Measurements from ENCODE around the gene TMEM208. TPM values are rescaled to one million over a fixed set of nuclear protein-coding genes. Genes with fewer than 3 reads are reported as not detected.

The TMEM208 gene
- total and polyA plus RNA-seq, 2 of the 13 experiments (the other 11 are each of a cell fraction or from before 2014, with no cell fraction given): 58.8 to 72.9 TPM

DNA sequence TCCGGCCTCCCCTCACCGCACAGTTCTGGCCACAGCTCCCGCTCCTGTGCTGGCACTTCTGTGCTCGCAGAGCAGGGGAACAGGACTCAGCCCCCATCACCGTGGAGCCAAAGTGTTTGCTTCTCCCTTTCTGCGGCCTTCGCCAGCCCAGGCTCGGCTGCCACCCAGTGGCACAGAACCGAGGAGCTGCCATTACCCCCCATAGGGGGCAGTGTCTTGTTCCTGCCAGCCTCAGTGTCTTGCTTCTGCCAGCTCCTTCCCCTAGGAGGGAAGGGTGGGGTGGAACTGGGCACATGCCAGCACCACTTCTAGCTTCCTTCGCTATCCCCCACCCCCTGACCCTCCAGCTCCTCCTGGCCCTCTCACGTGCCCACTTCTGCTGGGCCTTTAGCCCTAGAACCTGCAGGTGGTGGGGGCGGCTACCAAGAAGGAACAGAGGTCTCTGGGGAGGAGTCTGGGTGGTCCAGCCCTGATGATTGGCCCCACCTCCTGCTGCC lies 28.6 kb upstream of the TMEM208 start (continued):
- TF ChIP-seq, protein P1, sequence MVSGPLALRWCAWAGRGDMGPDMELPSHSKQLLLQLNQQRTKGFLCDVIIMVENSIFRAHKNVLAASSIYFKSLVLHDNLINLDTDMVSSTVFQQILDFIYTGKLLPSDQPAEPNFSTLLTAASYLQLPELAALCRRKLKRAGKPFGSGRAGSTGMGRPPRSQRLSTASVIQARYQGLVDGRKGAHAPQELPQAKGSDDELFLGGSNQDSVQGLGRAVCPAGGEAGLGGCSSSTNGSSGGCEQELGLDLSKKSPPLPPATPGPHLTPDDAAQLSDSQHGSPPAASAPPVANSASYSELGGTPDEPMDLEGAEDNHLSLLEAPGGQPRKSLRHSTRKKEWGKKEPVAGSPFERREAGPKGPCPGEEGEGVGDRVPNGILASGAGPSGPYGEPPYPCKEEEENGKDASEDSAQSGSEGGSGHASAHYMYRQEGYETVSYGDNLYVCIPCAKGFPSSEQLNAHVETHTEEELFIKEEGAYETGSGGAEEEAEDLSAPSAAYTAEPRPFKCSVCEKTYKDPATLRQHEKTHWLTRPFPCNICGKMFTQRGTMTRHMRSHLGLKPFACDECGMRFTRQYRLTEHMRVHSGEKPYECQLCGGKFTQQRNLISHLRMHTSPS (CRISPR knock-in tag; IDR thresholded peaks at IDR 0.05; ENCODE audit: low read depth): 0 out of 2 replicates have a peak, but pooled peaks have one; percentile 21
- no peak for TF ChIP-seq ZNF460 (CRISPR knock-in tag; IDR thresholded peaks at IDR 0.05; ENCODE audit: borderline replicate concordance)
- TF ChIP-seq, protein P2, sequence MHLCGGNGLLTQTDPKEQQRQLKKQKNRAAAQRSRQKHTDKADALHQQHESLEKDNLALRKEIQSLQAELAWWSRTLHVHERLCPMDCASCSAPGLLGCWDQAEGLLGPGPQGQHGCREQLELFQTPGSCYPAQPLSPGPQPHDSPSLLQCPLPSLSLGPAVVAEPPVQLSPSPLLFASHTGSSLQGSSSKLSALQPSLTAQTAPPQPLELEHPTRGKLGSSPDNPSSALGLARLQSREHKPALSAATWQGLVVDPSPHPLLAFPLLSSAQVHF (CRISPR knock-in tag; IDR thresholded peaks at IDR 0.05): no peak
- TF ChIP-seq PRPF4 (IDR thresholded peaks at IDR 0.05; ENCODE audit: low read depth, low read length, poor library complexity, severe bottlenecking): no peak
- no peak for TF ChIP-seq NFYC (CRISPR knock-in tag; IDR thresholded peaks at IDR 0.05)
- no peak for TF ChIP-seq MAF1 (CRISPR knock-in tag; IDR thresholded peaks at IDR 0.05; ENCODE audit: borderline replicate concordance)
- TF ChIP-seq PCBP2 (optimal IDR thresholded peaks at IDR 0.05; ENCODE audit: low read depth, low read length, poor library complexity, severe bottlenecking): no peak
- TF ChIP-seq HMG20B (CRISPR knock-in tag; conservative IDR thresholded peaks at IDR 0.05): no peak
- TF ChIP-seq AGO2 (optimal IDR thresholded peaks at IDR 0.05; ENCODE audit: low read depth, low read length): peak; percentile 62
- no peak for TF ChIP-seq PAWR (CRISPR knock-in tag; IDR thresholded peaks at IDR 0.05; ENCODE audit: borderline replicate concordance)
- TF ChIP-seq EHMT2 (IDR thresholded peaks at IDR 0.05; ENCODE audit: borderline replicate concordance, low read depth, low read length): no peak
- TF ChIP-seq ZNF251 (CRISPR knock-in tag; IDR thresholded peaks at IDR 0.05): no peak
- TF ChIP-seq, protein P3, sequence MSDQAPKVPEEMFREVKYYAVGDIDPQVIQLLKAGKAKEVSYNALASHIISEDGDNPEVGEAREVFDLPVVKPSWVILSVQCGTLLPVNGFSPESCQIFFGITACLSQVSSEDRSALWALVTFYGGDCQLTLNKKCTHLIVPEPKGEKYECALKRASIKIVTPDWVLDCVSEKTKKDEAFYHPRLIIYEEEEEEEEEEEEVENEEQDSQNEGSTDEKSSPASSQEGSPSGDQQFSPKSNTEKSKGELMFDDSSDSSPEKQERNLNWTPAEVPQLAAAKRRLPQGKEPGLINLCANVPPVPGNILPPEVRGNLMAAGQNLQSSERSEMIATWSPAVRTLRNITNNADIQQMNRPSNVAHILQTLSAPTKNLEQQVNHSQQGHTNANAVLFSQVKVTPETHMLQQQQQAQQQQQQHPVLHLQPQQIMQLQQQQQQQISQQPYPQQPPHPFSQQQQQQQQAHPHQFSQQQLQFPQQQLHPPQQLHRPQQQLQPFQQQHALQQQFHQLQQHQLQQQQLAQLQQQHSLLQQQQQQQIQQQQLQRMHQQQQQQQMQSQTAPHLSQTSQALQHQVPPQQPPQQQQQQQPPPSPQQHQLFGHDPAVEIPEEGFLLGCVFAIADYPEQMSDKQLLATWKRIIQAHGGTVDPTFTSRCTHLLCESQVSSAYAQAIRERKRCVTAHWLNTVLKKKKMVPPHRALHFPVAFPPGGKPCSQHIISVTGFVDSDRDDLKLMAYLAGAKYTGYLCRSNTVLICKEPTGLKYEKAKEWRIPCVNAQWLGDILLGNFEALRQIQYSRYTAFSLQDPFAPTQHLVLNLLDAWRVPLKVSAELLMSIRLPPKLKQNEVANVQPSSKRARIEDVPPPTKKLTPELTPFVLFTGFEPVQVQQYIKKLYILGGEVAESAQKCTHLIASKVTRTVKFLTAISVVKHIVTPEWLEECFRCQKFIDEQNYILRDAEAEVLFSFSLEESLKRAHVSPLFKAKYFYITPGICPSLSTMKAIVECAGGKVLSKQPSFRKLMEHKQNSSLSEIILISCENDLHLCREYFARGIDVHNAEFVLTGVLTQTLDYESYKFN (CRISPR knock-in tag; conservative IDR thresholded peaks at IDR 0.05): no peak
- no peak for TF ChIP-seq NR2F2 (IDR thresholded peaks at IDR 0.05; ENCODE audit: borderline replicate concordance, low read depth)
- no peak for TF ChIP-seq ZNF878 (CRISPR knock-in tag; IDR thresholded peaks at IDR 0.05)
- TF ChIP-seq KDM2A (CRISPR knock-in tag; IDR thresholded peaks at IDR 0.05; ENCODE audit: borderline replicate concordance, low read depth): 0 out of 2 replicates have a peak, but pooled peaks have one; percentile 16
- 0 out of 2 replicates have a peak, but pooled peaks have one; percentile 27 for TF ChIP-seq NRL (CRISPR knock-in tag; IDR thresholded peaks at IDR 0.05; ENCODE audit: borderline replicate concordance)
- TF ChIP-seq, protein P4, sequence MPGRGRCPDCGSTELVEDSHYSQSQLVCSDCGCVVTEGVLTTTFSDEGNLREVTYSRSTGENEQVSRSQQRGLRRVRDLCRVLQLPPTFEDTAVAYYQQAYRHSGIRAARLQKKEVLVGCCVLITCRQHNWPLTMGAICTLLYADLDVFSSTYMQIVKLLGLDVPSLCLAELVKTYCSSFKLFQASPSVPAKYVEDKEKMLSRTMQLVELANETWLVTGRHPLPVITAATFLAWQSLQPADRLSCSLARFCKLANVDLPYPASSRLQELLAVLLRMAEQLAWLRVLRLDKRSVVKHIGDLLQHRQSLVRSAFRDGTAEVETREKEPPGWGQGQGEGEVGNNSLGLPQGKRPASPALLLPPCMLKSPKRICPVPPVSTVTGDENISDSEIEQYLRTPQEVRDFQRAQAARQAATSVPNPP (CRISPR knock-in tag; IDR thresholded peaks at IDR 0.05): no peak
- TF ChIP-seq ZNF468 (CRISPR knock-in tag; IDR thresholded peaks at IDR 0.05): no peak
- no peak for TF ChIP-seq SATB2 (CRISPR knock-in tag; IDR thresholded peaks at IDR 0.05)
- TF ChIP-seq RELA (CRISPR knock-in tag; IDR thresholded peaks at IDR 0.05): no peak
- TF ChIP-seq ZNF768 (CRISPR knock-in tag; IDR thresholded peaks at IDR 0.05): peak; percentile 13; the same call in 1 of the 2 replicates

Measured in HepG2 (cell line).